Measurements from ENCODE around the gene KLHDC1.
"Not testable (repeated sequence)": the region's sequence is repeated elsewhere in the genome, so short reads cannot be mapped to it uniquely, and the experiment has no call there.

KLHDC1 gene, protein sequence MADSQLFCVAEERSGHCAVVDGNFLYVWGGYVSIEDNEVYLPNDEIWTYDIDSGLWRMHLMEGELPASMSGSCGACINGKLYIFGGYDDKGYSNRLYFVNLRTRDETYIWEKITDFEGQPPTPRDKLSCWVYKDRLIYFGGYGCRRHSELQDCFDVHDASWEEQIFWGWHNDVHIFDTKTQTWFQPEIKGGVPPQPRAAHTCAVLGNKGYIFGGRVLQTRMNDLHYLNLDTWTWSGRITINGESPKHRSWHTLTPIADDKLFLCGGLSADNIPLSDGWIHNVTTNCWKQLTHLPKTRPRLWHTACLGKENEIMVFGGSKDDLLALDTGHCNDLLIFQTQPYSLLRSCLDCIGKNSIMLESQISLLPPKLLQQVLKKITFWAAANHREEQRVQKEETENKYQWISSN

DNA sequence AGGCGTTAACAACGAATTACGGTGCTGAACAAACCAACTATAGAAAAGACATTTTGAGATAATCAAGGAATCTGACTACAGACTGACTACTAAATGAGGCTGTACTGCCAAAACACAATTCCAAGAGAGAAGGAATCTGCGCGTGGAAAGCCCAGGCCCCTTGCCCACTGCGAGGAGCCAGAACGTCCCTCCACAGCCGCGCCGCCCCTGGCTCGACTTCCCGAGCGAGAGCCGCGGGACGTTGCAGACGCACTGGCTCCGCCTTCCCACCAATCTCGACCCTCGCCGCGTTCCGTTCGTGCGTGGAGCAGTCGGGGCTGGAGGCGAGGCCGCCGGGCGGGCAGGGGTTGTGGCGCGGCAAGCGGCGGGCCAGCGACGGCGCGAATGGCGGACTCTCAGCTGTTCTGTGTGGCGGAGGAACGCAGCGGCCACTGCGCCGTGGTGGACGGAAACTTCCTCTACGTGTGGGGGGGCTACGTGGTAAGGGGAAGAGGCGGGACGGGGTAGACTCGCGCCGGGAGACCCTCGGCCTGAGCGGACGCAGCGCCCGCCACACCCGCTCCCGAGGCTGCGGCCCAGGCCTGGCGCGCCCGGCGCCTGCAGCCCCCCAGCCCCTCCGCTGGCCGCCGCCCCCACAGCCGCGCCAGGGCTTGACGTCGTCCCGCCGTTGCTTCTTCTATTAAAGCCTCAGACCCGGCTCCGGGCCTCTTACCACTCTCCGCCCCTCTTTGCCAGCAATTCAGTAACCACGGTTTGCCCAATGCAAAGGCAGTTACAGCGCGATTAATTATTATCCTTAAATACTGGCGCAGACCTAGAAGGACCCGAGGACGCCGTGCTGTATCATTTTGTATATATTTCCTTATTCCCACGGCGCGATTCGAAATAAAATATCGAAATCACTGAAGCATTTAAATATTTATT is at the start of gene KLHDC1:
Gene KLHDC1, plus strand, starts transcription at position 310 of the 924 bp plus-strand sequence. Its CDS starts 75 bp downstream, at position 385.
- H3K9ac ChIP-seq (ENCODE audit: low read depth, low read length) = peak within 1 kb of the TSS; percentile 80
- peaks cover 3% of the 10 kb centered on the region; the same call in 1 of the 2 replicates for H3K4me1 ChIP-seq (ENCODE audit: insufficient read depth, low read length)
- H3K9me3 ChIP-seq (ENCODE audit: control insufficient read depth, insufficient read depth, low read length) = no peaks in the 10 kb centered on the region
- no peaks in the 10 kb centered on the region for H3K36me3 ChIP-seq (ENCODE audit: insufficient read depth, low read length)

- Histone ChIP-seq H3K36me3 (ENCODE audit: insufficient read depth, low read length) (no peaks in the 10 kb centered on the region; the same call in 1 of the 2 replicates), H3K4me1 (ENCODE audit: insufficient read depth, low read length) (no peaks in the 10 kb centered on the region), H3K9me3 (ENCODE audit: control insufficient read depth, insufficient read depth, low read length) (no peaks in the 10 kb centered on the region), H3K9ac (ENCODE audit: low read depth, low read length) (no peak overlapping the region)
These were observed 39.4 kb upstream of the KLHDC1 start for GRCh38 chr14:49653508-49653907.

DNA sequence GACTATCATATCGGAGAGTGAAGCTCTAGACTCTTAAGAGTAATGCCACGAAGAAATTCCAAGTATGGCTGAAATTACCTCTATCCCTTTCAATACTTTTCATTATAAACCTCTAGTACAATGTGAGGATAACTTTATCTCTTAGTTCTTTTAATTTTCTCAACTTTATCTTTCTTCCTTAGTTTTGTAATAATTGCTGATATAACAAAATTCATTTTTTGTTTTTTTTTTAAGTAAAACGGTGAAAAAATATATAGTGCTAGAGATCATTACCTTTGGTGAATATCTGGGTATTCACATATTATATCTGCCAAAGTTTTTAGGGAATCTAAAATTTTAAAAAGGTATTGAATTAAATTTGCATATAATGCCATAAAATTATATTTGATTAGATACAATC is 38.4 kb upstream of the KLHDC1 start:
- H3K4me1 ChIP-seq (ENCODE audit: insufficient read depth, low read length) = no peaks in the 10 kb centered on the region
- H3K36me3 ChIP-seq (ENCODE audit: insufficient read depth, low read length) = no peaks in the 10 kb centered on the region; the same call in 1 of the 2 replicates
- no peaks in the 10 kb centered on the region for H3K9me3 ChIP-seq (ENCODE audit: control insufficient read depth, insufficient read depth, low read length)
- H3K9ac ChIP-seq (ENCODE audit: low read depth, low read length) = no peak overlapping the region

GRCh38 chr14:49657500-49657899 is 35.4 kb upstream of the KLHDC1 start:
- not testable (repeated sequence) for H3K9me3 ChIP-seq (ENCODE audit: control insufficient read depth, insufficient read depth, low read length); H3K9ac ChIP-seq (ENCODE audit: low read depth, low read length); H3K36me3 ChIP-seq (ENCODE audit: insufficient read depth, low read length); H3K4me1 ChIP-seq (ENCODE audit: insufficient read depth, low read length)

- Histone ChIP-seq H3K36me3 (ENCODE audit: insufficient read depth, low read length) (no peaks in the 10 kb centered on the region), H3K9me3 (ENCODE audit: control insufficient read depth, insufficient read depth, low read length) (no peaks in the 10 kb centered on the region), H3K9ac (ENCODE audit: low read depth, low read length) (no peak overlapping the region), H3K4me1 (ENCODE audit: insufficient read depth, low read length) (no peaks in the 10 kb centered on the region)
These were observed 33.1 kb upstream of the KLHDC1 start for GRCh38 chr14:49659526-49660455.

DNA sequence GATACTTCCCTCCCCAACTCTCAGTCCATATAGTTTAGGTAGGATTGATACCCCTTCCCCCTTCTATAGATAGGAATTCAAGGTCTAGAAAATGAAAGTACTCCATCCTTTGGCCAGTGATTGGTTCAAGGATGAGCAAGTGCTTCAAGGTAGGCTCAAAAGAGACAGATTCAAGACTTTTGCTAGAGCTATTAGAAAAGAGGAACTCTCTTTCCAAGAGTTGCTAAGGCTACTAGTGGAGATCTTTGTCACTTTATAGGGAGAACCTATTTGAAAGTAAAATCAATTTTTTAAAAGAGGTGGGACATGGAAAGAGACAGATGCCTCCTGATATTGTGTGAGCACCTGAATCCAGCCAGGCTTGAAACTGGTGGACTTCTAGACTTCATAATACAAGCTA is 22.4 kb upstream of the KLHDC1 start:
- H3K9ac ChIP-seq (ENCODE audit: low read depth, low read length) = no peak overlapping the region
- no peaks in the 10 kb centered on the region for H3K9me3 ChIP-seq (ENCODE audit: control insufficient read depth, insufficient read depth, low read length)
- H3K36me3 ChIP-seq (ENCODE audit: insufficient read depth, low read length) = peaks cover 7% of the 10 kb centered on the region
- H3K4me1 ChIP-seq (ENCODE audit: insufficient read depth, low read length) = no peaks in the 10 kb centered on the region

DNA sequence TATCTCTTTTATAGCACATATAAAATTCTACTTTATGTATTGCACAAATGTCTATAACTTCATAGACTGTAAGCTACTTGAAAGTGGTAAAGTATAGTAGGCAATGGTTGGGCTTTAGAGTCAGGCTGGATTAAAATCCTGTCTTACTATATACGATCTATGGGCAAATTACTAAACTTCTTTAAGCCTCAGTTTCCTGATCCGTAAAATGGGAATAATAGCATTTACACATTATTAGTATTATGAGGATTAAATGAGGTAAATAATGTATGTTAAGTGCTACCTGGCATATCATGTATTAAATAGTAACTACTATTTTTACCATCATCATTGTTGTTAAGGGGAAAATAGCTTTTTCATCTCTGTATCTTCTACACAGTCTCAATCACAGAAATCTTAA is 19.3 kb upstream of the KLHDC1 start:
- Histone ChIP-seq H3K36me3 (ENCODE audit: insufficient read depth, low read length) (peaks cover 7% of the 10 kb centered on the region), H3K9ac (ENCODE audit: low read depth, low read length) (no peak overlapping the region)

DNA sequence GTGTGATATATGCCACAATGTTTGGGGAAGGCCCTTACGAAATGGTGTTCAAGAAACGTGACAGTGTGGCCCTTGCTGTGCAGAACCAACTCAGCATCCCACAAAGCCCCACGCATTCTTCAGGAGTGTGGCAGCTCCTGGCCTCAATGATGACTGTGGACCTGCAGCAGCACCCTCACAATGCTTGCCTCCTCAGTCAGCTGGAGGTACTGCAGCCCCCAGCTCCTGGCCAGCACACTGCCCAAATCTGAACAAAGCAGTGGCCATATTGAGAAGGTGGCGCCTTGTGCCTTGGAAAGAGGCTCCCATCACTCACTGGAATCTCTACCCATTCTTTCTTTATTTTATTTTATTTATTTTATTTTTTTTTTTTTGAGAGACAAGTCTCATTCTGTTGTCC is 15.3 kb upstream of the KLHDC1 start:
- Histone ChIP-seq H3K9me3 (ENCODE audit: control insufficient read depth, insufficient read depth, low read length) (peaks cover 2% of the 10 kb centered on the region; the same call in 1 of the 2 replicates), H3K9ac (ENCODE audit: low read depth, low read length) (no peak overlapping the region), H3K4me1 (ENCODE audit: insufficient read depth, low read length) (no peaks in the 10 kb centered on the region), H3K36me3 (ENCODE audit: insufficient read depth, low read length) (no peaks in the 10 kb centered on the region)

More for the DNA sequence above, 19.3 kb upstream of the KLHDC1 start:
- Histone ChIP-seq H3K4me1 (ENCODE audit: insufficient read depth, low read length) (no peaks in the 10 kb centered on the region), H3K9me3 (ENCODE audit: control insufficient read depth, insufficient read depth, low read length) (peaks cover 2% of the 10 kb centered on the region; the same call in 1 of the 2 replicates)

DNA sequence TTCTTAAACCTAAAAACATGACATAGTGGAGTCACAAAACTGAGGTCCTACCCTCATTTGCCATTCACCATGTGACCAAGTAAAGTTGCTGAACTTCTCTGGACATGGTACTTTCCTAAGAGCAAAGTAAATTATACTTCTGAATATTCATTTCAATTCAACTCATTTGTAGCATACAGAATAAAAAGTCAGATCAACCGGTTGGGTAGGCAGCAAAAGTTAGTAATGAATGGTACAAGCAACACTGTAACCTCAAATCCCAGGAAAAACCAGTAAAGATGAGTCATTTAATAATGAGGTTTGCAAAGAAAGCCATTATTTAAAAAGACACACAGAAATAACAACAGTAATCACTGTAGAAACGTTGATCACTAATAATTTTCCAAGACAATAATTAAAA is 13.6 kb upstream of the KLHDC1 start:
- Histone ChIP-seq H3K4me1 (ENCODE audit: insufficient read depth, low read length) (no peaks in the 10 kb centered on the region), H3K9me3 (ENCODE audit: control insufficient read depth, insufficient read depth, low read length) (peaks cover 2% of the 10 kb centered on the region; the same call in 1 of the 2 replicates), H3K9ac (ENCODE audit: low read depth, low read length) (no peak overlapping the region), H3K36me3 (ENCODE audit: insufficient read depth, low read length) (no peaks in the 10 kb centered on the region)

DNA sequence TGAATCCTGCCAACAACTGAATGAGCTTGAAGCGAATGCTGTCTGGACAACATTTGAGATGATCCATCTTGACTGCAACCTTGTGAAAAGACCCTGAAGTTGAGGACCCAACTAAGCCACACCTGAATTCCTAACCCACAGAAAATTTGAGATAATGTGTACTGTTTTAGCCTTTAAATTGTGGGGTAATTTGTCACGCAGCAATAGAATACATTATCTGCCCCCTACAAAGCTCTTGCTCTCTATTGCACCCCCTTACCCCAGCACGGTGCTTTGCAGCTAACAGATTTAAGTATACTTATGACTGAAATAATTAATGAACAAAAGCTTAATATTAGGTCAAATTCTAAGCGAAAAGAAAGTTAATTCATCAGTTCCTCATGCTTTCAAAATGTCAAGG is 6.5 kb upstream of the KLHDC1 start:
- Histone ChIP-seq H3K36me3 (ENCODE audit: insufficient read depth, low read length) (no peaks in the 10 kb centered on the region), H3K4me1 (ENCODE audit: insufficient read depth, low read length) (peaks cover 3% of the 10 kb centered on the region; the same call in 1 of the 2 replicates), H3K9me3 (ENCODE audit: control insufficient read depth, insufficient read depth, low read length) (no peaks in the 10 kb centered on the region), H3K9ac (ENCODE audit: low read depth, low read length) (no peak overlapping the region)

GRCh38 chr14:49687942-49688700 is 4.8 kb upstream of the KLHDC1 start, which contains the start of gene POLE2:
Gene POLE2 (minus strand): TSS chr14:49688214. CDS start chr14:49688203, 11 bp downstream.
- no peaks in the 10 kb centered on the region for H3K9me3 ChIP-seq (ENCODE audit: control insufficient read depth, insufficient read depth, low read length)
- no peaks in the 10 kb centered on the region for H3K36me3 ChIP-seq (ENCODE audit: insufficient read depth, low read length)
- H3K9ac ChIP-seq (ENCODE audit: low read depth, low read length) = peak within 1 kb of the TSS; percentile 61
- H3K4me1 ChIP-seq (ENCODE audit: insufficient read depth, low read length) = peaks cover 3% of the 10 kb centered on the region; the same call in 1 of the 2 replicates

- H3K9me3 ChIP-seq (ENCODE audit: control insufficient read depth, insufficient read depth, low read length) = no peaks in the 10 kb centered on the region
- H3K9ac ChIP-seq (ENCODE audit: low read depth, low read length) = peak overlapping the region; percentile 61
- no peaks in the 10 kb centered on the region for H3K36me3 ChIP-seq (ENCODE audit: insufficient read depth, low read length)
- peaks cover 3% of the 10 kb centered on the region; the same call in 1 of the 2 replicates for H3K4me1 ChIP-seq (ENCODE audit: insufficient read depth, low read length)
These were observed 4.3 kb upstream of the KLHDC1 start for GRCh38 chr14:49688701-49689030.

GRCh38 chr14:49691031-49691430 is 1.9 kb upstream of the KLHDC1 start:
- H3K4me1 ChIP-seq (ENCODE audit: insufficient read depth, low read length) = peaks cover 3% of the 10 kb centered on the region; the same call in 1 of the 2 replicates
- H3K9me3 ChIP-seq (ENCODE audit: control insufficient read depth, insufficient read depth, low read length) = no peaks in the 10 kb centered on the region
- no peaks in the 10 kb centered on the region for H3K36me3 ChIP-seq (ENCODE audit: insufficient read depth, low read length)
- peak overlapping the region; percentile 80; the same call in 1 of the 2 replicates for H3K9ac ChIP-seq (ENCODE audit: low read depth, low read length)

Data from ES-I3 (cell line).